UCSD-AML1 (cell line): ENCODE data around the gene XPO1.
"Not testable (repeated sequence)": the region's sequence is repeated elsewhere in the genome, so short reads cannot be mapped to it uniquely, and the experiment has no call there.

Source experiments
- DNase-seq: peaks from one replicate; lab custom pipeline; 2025; ENCODE audit not compliant: unreplicated experiment; lab: John Stamatoyannopoulos, UW

Gene XPO1

GRCh38 chr2:61538200-61538919 is at the start of gene XPO1:
Gene XPO1 (minus strand): TSS chr2:61538356. CDS start chr2:61533897, 4,459 bp downstream.
- peak; percentile 100 for DNase-seq

- DNase-seq, result not testable (repeated sequence)
Observed at GRCh38 chr2:61586928-61587327, 48.8 kb upstream of the XPO1 start.

GRCh38 chr2:61585383-61585782 is 47.2 kb upstream of the XPO1 start:
- no peak for DNase-seq

- DNase-seq, result not testable (repeated sequence)
Observed at GRCh38 chr2:61584368-61584767, 46.2 kb upstream of the XPO1 start.

GRCh38 chr2:61582165-61582564 is 44.0 kb upstream of the XPO1 start:
- no peak for DNase-seq

- no peak for DNase-seq
Observed at GRCh38 chr2:61581716-61582115, 43.6 kb upstream of the XPO1 start.

GRCh38 chr2:61575447-61575859 is 37.3 kb upstream of the XPO1 start:
- DNase-seq, result no peak

- DNase-seq, result no peak
Observed at GRCh38 chr2:61566566-61566965, 28.4 kb upstream of the XPO1 start.

GRCh38 chr2:61562615-61563014 is 24.5 kb upstream of the XPO1 start:
- no peak for DNase-seq

- DNase-seq, result no peak
Observed at GRCh38 chr2:61558160-61558559, 20.0 kb upstream of the XPO1 start.

GRCh38 chr2:61557381-61557780 is 19.2 kb upstream of the XPO1 start:
- DNase-seq, result no peak

GRCh38 chr2:61554604-61555003 is 16.4 kb upstream of the XPO1 start:
- no peak for DNase-seq

- DNase-seq, result no peak
Observed at GRCh38 chr2:61550375-61551209, 12.4 kb upstream of the XPO1 start.

GRCh38 chr2:61549546-61549945 is 11.4 kb upstream of the XPO1 start:
- DNase-seq, result no peak

- no peak for DNase-seq
Observed at GRCh38 chr2:61543062-61543461, 4.9 kb upstream of the XPO1 start.

- not testable (repeated sequence) for DNase-seq
Observed at GRCh38 chr2:61540167-61540566, 2.0 kb upstream of the XPO1 start.

- no peak for DNase-seq
Observed at GRCh38 chr2:61538920-61539520, 864 bp upstream of the XPO1 start.

GRCh38 chr2:61537950-61538199 is 281 bp downstream of the XPO1 start:
- no peak for DNase-seq

GRCh38 chr2:61537277-61537949 is 743 bp downstream of the XPO1 start:
- DNase-seq, result peak; percentile 56

- DNase-seq, result peak; percentile 87
Observed at GRCh38 chr2:61536572-61537276, 1.4 kb downstream of the XPO1 start.

GRCh38 chr2:61536180-61536571 is 2.0 kb downstream of the XPO1 start:
- no peak for DNase-seq
